ENCODE data around the gene SORBS2.
"Not testable (repeated sequence)": the region's sequence is repeated elsewhere in the genome, so short reads cannot be mapped to it uniquely, and the experiment has no call there.

SORBS2 gene

GRCh38 chr4:185811509-185812364 is at the start of gene SORBS2:
Gene SORBS2, minus strand, starts transcription at chr4:185812194. Its CDS starts 121,623 bp downstream, at chr4:185690571.
- DNase-seq: no peak

GRCh38 chr4:185859111-185859510 is 47.1 kb upstream of the SORBS2 start:
- no peak for DNase-seq

- DNase-seq: not testable (repeated sequence)
Measured at GRCh38 chr4:185857561-185857960, 45.6 kb upstream of the SORBS2 start.

GRCh38 chr4:185853841-185854240 is 41.8 kb upstream of the SORBS2 start:
- no peak for DNase-seq

- no peak for DNase-seq
Measured at GRCh38 chr4:185852961-185853360, 41.0 kb upstream of the SORBS2 start.

GRCh38 chr4:185849664-185850550 is 37.9 kb upstream of the SORBS2 start:
- no peak for DNase-seq

GRCh38 chr4:185847352-185848097 is 35.5 kb upstream of the SORBS2 start:
- DNase-seq: no peak

GRCh38 chr4:185846505-185847150 is 34.6 kb upstream of the SORBS2 start:
- no peak for DNase-seq

GRCh38 chr4:185845966-185846365 is 34.0 kb upstream of the SORBS2 start:
- no peak for DNase-seq

GRCh38 chr4:185841451-185841850 is 29.5 kb upstream of the SORBS2 start:
- DNase-seq: no peak

GRCh38 chr4:185840953-185841352 is 29.0 kb upstream of the SORBS2 start:
- no peak for DNase-seq

GRCh38 chr4:185840201-185840600 is 28.2 kb upstream of the SORBS2 start:
- DNase-seq: no peak

- no peak for DNase-seq
Measured at GRCh38 chr4:185839770-185840169, 27.8 kb upstream of the SORBS2 start.

- no peak for DNase-seq
Measured at GRCh38 chr4:185839194-185839712, 27.3 kb upstream of the SORBS2 start.

GRCh38 chr4:185838514-185839193 is 26.7 kb upstream of the SORBS2 start:
- DNase-seq: no peak

GRCh38 chr4:185838104-185838452 is 26.1 kb upstream of the SORBS2 start:
- DNase-seq: no peak

- no peak for DNase-seq
Measured at GRCh38 chr4:185837415-185838103, 25.6 kb upstream of the SORBS2 start.

- DNase-seq: no peak
Measured at GRCh38 chr4:185836241-185837084, 24.5 kb upstream of the SORBS2 start.

- DNase-seq: no peak
Measured at GRCh38 chr4:185835814-185836213, 23.8 kb upstream of the SORBS2 start.

- no peak for DNase-seq
Measured at GRCh38 chr4:185835336-185835735, 23.3 kb upstream of the SORBS2 start.

Measured in SIG-M5 (cell line).